Transverse colon (tissue), 4 donors: Measurements from ENCODE around the gene PTCHD1.

Source experiments
- EP300 ChIP-seq: sonication (generic); formaldehyde crosslinking; IDR thresholded peaks from one replicate; pipeline ENCODE4 v1.6.1; 2017; ENCODE audit warnings: antibody characterized with exemption, low read depth
- POLR2A ChIP-seq: fragments of 450-650 bp; IDR thresholded peaks from one replicate; pipeline ENCODE4 v1.6.1; 2016; ENCODE audit warnings: antibody characterized with exemption, mild to moderate bottlenecking, moderate library complexity
- POLR2AphosphoS5 ChIP-seq, 3 donors: sonication (generic); formaldehyde crosslinking; IDR thresholded peaks; one replicate each; pipeline ENCODE4 v1.6.1; 2016; ENCODE audit warnings: antibody characterized with exemption in 3 of 3
- TF ChIP-seq, protein P1 (sequence below), 5 experiments: fragments of 200-600 bp in 3 of 5; fragments of 450-650 bp in 2 of 5; sonication (generic) in 3 of 5; IDR thresholded peaks; 1 replicate in 2 of 5; 2 replicates in 3 of 5; pipeline ENCODE4 v1.5.1; 2016 to 2017; ENCODE audit warnings: antibody characterized with exemption in 5 of 5, inconsistent platforms in 3 of 5, mild to moderate bottlenecking in 2 of 5, moderate library complexity in 1 of 5

- TF ChIP-seq, protein P1, sequence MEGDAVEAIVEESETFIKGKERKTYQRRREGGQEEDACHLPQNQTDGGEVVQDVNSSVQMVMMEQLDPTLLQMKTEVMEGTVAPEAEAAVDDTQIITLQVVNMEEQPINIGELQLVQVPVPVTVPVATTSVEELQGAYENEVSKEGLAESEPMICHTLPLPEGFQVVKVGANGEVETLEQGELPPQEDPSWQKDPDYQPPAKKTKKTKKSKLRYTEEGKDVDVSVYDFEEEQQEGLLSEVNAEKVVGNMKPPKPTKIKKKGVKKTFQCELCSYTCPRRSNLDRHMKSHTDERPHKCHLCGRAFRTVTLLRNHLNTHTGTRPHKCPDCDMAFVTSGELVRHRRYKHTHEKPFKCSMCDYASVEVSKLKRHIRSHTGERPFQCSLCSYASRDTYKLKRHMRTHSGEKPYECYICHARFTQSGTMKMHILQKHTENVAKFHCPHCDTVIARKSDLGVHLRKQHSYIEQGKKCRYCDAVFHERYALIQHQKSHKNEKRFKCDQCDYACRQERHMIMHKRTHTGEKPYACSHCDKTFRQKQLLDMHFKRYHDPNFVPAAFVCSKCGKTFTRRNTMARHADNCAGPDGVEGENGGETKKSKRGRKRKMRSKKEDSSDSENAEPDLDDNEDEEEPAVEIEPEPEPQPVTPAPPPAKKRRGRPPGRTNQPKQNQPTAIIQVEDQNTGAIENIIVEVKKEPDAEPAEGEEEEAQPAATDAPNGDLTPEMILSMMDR (IDR thresholded peaks at IDR 0.05) = no peak
- TF ChIP-seq POLR2A (no peak), EP300 (no peak), POLR2AphosphoS5 (IDR thresholded peaks at IDR 0.05) (no peak)
These were observed 42.2 kb upstream of the PTCHD1 start for GRCh38 chrX:23292354-23292987.
